AG04450 (cell line): ENCODE measurements around the gene BOD1. TPM values are rescaled to one million over a fixed set of nuclear protein-coding genes. Genes with fewer than 3 reads are reported as not detected.
"Not testable (repeated sequence)": the region's sequence is repeated elsewhere in the genome, so short reads cannot be mapped to it uniquely, and the experiment has no call there.

Experiments
- CTCF ChIA-PET: fragments of 300-600, 350-600 bp; formaldehyde crosslinking; extraction: SDS; loops from one replicate; lab custom pipeline; 2022; ENCODE audit warnings: antibody characterized with exemption, inconsistent platforms; lab: Charles Lee
- POLR2A ChIA-PET: fragments of 350-600 bp; formaldehyde crosslinking; extraction: SDS; loops from one replicate; lab custom pipeline; 2021; ENCODE audit warnings: antibody characterized with exemption, inconsistent platforms; lab: Yijun Ruan, JAX
- DNase-seq: peaks from one replicate; pipeline ENCODE4 v3.0.0-alpha.2; 2011; ENCODE audit warnings: low read depth, low spot score
- H3K27ac ChIP-seq: one replicate; pipeline ENCODE4 v1.5.1; 2012; ENCODE audit warnings: low read depth, low read length, control low read depth
- H3K27me3 ChIP-seq: one replicate; pipeline ENCODE4 v1.6.0; 2012; ENCODE audit warnings: low read length; ENCODE audit not compliant: control insufficient read depth, insufficient read depth
- H3K4me3 ChIP-seq: 2 replicates; pipeline ENCODE4 v1.5.1; 2011; ENCODE audit warnings: mild to moderate bottlenecking, low read depth, low read length, control low read depth
- H3K9me3 ChIP-seq: 2 replicates; pipeline ENCODE4 v1.5.1; 2012; ENCODE audit warnings: low read length; ENCODE audit not compliant: control insufficient read depth, insufficient read depth
- polyA plus RNA-seq: library from polyadenylated mRNA; depleted of rRNA; stranded (reverse); fragments of >200 nt; gene quantifications from 2 replicates; pipeline ENCODE4 v1.2.3, GENCODE V29; 2011
- TF ChIP-seq, protein P1 (sequence below): IDR thresholded peaks from 2 replicates; pipeline ENCODE4 v1.5.1; 2011; ENCODE audit warnings: low read depth, low read length, control low read depth, inconsistent platforms

BOD1 gene
- polyA plus RNA-seq, 1 experiment = 96.7 TPM

DNA sequence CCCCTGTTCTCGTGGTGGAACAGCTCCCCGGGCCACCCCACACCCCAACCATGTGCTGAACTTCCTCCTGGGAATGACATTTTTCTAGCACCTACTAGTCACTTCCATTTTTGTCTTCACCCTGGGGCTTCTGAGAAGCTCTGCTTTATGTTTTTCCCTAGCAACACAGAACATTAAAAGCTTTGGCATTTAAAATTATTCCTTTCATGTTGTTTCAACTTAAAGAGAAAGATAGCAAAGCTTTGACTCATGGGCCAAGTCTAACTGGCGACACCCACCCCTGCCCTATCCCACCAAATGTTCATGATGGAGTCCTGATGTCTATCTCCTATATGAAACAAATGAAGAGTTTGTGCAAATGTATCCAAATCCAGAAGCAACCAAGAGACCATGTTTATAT lies 22.4 kb downstream of the BOD1 start:
- CTCF ChIA-PET = interaction anchor here (0.6 to 1.5 kb wide), 5 partner anchors 12 to 887 kb away, joined by 3 to 6 read pairs (median 4); no protein-coding TSS in a partner anchor
- peaks cover 19% of the 10 kb centered on the region for H3K9me3 ChIP-seq
- no peak for DNase-seq
- peaks cover 2% of the 10 kb centered on the region for H3K27me3 ChIP-seq
- peak overlapping the region; percentile 47 for H3K27ac ChIP-seq
- H3K4me3 ChIP-seq = no peak overlapping the region
- TF ChIP-seq, protein P1, sequence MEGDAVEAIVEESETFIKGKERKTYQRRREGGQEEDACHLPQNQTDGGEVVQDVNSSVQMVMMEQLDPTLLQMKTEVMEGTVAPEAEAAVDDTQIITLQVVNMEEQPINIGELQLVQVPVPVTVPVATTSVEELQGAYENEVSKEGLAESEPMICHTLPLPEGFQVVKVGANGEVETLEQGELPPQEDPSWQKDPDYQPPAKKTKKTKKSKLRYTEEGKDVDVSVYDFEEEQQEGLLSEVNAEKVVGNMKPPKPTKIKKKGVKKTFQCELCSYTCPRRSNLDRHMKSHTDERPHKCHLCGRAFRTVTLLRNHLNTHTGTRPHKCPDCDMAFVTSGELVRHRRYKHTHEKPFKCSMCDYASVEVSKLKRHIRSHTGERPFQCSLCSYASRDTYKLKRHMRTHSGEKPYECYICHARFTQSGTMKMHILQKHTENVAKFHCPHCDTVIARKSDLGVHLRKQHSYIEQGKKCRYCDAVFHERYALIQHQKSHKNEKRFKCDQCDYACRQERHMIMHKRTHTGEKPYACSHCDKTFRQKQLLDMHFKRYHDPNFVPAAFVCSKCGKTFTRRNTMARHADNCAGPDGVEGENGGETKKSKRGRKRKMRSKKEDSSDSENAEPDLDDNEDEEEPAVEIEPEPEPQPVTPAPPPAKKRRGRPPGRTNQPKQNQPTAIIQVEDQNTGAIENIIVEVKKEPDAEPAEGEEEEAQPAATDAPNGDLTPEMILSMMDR = no peak
- POLR2A ChIA-PET = no interaction called here

DNA sequence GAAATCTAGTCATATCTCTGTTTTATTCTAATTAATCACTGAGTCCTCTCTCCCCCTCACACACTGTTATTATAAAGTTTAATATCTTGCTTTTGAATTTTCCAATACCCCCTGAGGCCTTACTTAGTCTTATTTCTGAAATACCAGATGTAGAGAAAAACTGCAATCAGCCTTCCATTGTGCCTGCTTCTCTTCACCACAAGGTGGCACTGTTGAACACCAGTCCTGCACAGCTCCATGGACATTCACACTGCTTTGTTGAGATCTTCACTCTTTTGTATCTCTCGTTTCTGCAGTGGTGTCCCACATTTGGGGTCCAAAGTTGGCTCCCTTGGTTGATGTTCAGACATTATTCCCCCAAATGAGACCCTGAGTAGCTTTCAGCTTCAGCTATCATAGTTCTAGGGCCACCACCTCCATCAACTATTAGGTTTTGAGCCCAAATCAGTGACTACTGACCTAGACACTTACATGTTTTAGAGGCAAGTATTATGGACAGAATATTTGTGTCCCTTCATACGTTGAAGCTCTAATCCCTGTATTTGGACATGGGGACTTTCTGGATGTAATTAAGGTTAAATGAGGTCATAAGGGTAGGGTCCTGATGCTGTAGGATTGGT lies 24.3 kb downstream of the BOD1 start:
- DNase-seq = no peak
- peaks cover 2% of the 10 kb centered on the region for H3K27me3 ChIP-seq
- TF ChIP-seq, protein P1 = peak; percentile 46
- POLR2A ChIA-PET = no interaction called here
- no peak overlapping the region for H3K27ac ChIP-seq
- CTCF ChIA-PET = interaction anchor here (1.6 to 2.1 kb wide), 2 partner anchors 10 to 24 kb away, joined by 6 to 11 read pairs; no protein-coding TSS in a partner anchor
- H3K9me3 ChIP-seq = peaks cover 19% of the 10 kb centered on the region
- H3K4me3 ChIP-seq = no peak overlapping the region

DNA sequence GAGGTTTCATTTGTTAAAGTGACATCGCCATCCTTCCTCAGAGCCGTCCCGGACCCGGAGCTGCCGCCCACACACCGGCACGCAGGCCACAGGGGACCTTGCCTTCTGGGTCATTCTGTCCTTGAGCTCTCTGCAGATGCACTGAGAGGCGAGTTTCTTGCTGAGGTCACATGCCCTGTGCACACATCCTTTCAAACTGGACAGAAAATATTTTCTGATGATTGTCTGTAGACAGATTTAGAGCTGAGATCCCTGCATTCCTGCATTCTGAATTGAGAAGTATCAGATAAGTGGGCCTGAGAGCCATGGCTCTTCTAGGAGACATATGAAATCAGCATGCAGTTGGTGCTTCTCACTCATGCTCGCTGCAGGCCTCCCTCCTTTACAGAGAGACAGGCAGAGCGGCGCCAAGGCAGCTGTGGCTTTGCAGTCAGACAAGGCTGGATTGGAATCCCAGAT lies 25.4 kb downstream of the BOD1 start:
- CTCF ChIA-PET = interaction anchor here (0.9 to 2.2 kb wide), 6 partner anchors 9 to 726 kb away, joined by 3 to 11 read pairs (median 6); no protein-coding TSS in a partner anchor
- POLR2A ChIA-PET = no interaction called here
- no peak for DNase-seq

DNA sequence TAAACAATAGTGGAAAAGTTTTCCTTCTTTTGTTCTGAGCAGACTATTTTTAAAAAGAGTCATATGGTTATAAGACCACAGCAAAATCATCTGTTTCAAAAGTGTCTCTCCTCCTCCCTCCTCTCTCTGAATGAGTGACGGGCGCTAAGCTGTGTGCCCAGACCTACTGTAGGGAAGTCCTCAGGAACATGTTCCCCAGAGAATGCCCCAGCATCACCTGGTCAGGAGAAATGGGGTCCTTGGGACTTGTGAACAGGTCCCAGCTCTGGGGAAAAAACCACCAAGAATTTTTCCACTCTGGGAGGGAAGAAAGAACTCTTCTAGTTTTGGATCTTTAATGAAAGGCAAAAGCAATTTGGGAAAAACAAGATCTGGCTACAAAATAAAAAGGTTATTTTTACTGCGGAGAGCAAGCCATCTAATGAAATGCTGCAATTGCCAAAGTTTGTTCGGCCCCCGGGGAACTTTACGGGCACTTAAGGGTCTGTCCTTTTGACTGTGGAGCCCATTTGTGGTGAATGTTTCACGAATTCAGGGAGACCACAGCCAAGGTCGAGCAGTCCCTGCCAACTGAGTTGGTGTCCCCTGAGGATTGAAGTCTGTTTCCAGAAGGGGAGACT lies 25.9 kb downstream of the BOD1 start:
- Histone ChIP-seq H3K27me3 (peaks cover 2% of the 10 kb centered on the region), H3K27ac (no peak overlapping the region), H3K9me3 (peaks cover 27% of the 10 kb centered on the region), H3K4me3 (no peak overlapping the region)
- no peak for DNase-seq
- ChIA-PET POLR2A (interaction anchor here (0.7 kb wide), 1 partner anchor 12 kb away, joined by 3 read pairs; no protein-coding TSS in a partner anchor), CTCF (interaction anchor here (1.1 to 2.2 kb wide), 4 partner anchors 8 to 727 kb away, joined by 3 to 11 read pairs (median 8); no protein-coding TSS in a partner anchor)
- TF ChIP-seq, protein P1 = no peak

More for the DNA sequence above, 25.4 kb downstream of the BOD1 start:
- Histone ChIP-seq H3K9me3 (peaks cover 21% of the 10 kb centered on the region), H3K27me3 (peaks cover 2% of the 10 kb centered on the region), H3K4me3 (no peak overlapping the region), H3K27ac (no peak overlapping the region)
- TF ChIP-seq, protein P1 = no peak

DNA sequence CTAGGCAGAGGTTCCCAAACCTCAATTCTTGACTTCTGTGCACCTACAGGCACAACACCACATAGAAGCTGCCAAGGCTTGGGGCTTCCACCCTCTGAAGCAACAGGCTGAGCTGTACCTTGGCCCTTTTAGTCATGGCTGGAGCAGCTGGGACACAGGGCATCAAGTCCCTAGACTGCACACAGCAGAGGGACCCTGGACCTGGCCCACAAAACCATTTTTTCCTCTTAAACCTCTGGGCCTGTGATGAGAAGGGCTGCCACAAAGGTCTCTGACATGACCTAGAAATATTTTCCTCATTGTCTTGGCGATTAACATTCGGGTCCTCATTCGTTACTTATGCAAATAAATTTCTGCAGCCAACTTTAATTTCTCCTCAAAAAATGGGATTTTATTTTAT lies 30.3 kb downstream of the BOD1 start:
- H3K27ac ChIP-seq, H3K27me3 ChIP-seq, CTCF ChIA-PET, H3K4me3 ChIP-seq, DNase-seq, POLR2A ChIA-PET: not testable (repeated sequence)
- peaks cover 13% of the 10 kb centered on the region for H3K9me3 ChIP-seq
